Right atrium auricular region (tissue), 2 donors: ENCODE results near the gene ATP10A. TPM values are rescaled to one million over a fixed set of nuclear protein-coding genes. Genes with fewer than 3 reads are reported as not detected.

Source experiments
- DNase-seq: peaks from one replicate; pipeline ENCODE4 v3.0.0-alpha.2; 2019; ENCODE audit warnings: low spot score
- H3K27ac ChIP-seq, 2 donors: fragments of 200-600 bp; sonication (generic); 1 replicate in 1 of 2; 2 replicates in 1 of 2; pipeline ENCODE4 v1.5.1; 2016 to 2019
- H3K27me3 ChIP-seq, 2 donors: fragments of 200-600 bp; sonication (generic); one replicate each; pipeline versions ENCODE4 v1.5.1 to v1.6.0; 2017 to 2019
- H3K36me3 ChIP-seq: fragments of 200-600 bp; sonication (generic); one replicate; pipeline ENCODE4 v1.5.1; 2016
- H3K4me1 ChIP-seq, 2 donors: fragments of 200-600 bp; sonication (generic); one replicate each; pipeline versions ENCODE4 v1.5.1 to v1.6.0; 2017 to 2019
- H3K4me3 ChIP-seq, 2 donors: fragments of 200-600 bp; sonication (generic); 1 replicate in 1 of 2; 2 replicates in 1 of 2; pipeline ENCODE4 v1.5.1; 2017 to 2019; ENCODE audit warnings: mild to moderate bottlenecking in 1 of 2, moderate library complexity in 1 of 2
- H3K9me3 ChIP-seq, 2 donors: fragments of 200-600 bp; sonication (generic); one replicate each; pipeline ENCODE4 v1.5.1; 2019
- CTCF ChIP-seq, 2 donors: fragments of 200-600 bp; sonication (generic); IDR thresholded peaks; one replicate each; pipeline ENCODE4 v1.5.1; 2019; ENCODE audit warnings: antibody characterized with exemption in 2 of 2
- total RNA-seq, 2 donors: library from RNA; depleted of rRNA; stranded (reverse); fragments of >200 nt; gene quantifications; one replicate each; pipeline ENCODE4 v1.1.0, GENCODE V29; 2016

The ATP10A gene
- total RNA-seq, 2 donors from 2014 or later: 3.2 to 6.0 TPM

DNA sequence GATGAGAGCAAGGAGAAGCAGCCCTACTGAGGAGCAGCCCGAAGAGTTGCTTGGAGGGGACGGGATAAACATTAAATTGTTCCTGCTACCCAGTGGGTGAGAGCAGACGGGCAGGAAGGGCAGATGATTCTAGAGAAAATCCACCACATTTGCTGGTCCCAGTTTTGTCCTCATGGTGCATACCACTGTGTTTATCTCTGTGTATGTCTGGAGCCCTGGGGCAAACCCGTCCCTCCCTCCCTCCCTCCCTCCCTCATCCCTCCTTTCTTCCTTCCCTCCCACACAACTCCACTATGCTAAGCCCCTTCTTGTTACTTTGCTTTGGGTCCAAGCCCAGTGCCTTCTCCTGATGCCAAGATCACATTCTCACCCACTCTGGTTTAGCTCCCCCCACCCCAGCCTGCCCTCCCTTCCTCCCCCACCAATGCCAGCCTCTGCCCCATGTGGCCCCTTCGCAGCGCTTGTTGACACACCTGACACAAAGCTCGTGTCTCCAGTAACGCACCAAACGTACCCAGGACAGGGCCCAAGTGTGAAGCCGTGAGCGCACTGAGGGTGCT is 194.8 kb downstream of the ATP10A start:
- no peak overlapping the region for H3K27ac ChIP-seq
- TF ChIP-seq CTCF (IDR thresholded peaks at IDR 0.05): no peak
- peaks cover 0 to 25% of the 10 kb centered on the region in 2 donors for H3K4me1 ChIP-seq
- DNase-seq: no peak
- H3K36me3 ChIP-seq: no peaks in the 10 kb centered on the region
- no peaks in the 10 kb centered on the region for H3K27me3 ChIP-seq
- no peak overlapping the region for H3K4me3 ChIP-seq
- H3K9me3 ChIP-seq: no peaks in the 10 kb centered on the region

DNA sequence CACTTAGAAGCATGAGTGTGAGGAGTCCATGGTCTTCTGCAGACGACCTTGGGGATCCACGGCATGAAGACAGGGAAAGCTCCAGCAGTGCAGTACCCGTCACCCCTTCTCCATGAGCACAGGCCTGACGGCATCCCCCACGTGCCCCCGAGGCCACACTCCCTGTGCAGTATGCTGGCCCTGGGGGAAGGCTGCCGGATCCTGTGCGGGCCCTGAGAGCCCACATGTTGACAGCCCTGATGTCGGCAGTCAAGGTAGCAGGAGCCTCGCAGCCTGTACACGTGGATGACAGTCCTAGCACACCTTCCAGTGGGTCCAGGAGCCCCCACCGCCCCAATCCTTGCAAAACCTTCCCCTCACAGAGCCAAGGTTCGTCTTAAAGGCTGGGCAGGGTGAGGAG is 195.3 kb downstream of the ATP10A start:
- no peaks in the 10 kb centered on the region for H3K9me3 ChIP-seq
- H3K4me3 ChIP-seq: no peak overlapping the region
- DNase-seq: no peak
- no peak for TF ChIP-seq CTCF (IDR thresholded peaks at IDR 0.05)
- H3K4me1 ChIP-seq: peaks cover 0 to 25% of the 10 kb centered on the region in 2 donors
- H3K27me3 ChIP-seq: no peaks in the 10 kb centered on the region
- H3K27ac ChIP-seq: no peak overlapping the region
- H3K36me3 ChIP-seq: no peaks in the 10 kb centered on the region

- Histone ChIP-seq H3K9me3 (no peaks in the 10 kb centered on the region), H3K36me3 (no peaks in the 10 kb centered on the region), H3K4me1 (peaks cover 0 to 16% of the 10 kb centered on the region in 2 donors), H3K4me3 (no peak overlapping the region), H3K27ac (no peak overlapping the region), H3K27me3 (no peaks in the 10 kb centered on the region)
- no peak for TF ChIP-seq CTCF (IDR thresholded peaks at IDR 0.05)
- DNase-seq: no peak
These were observed 197.2 kb downstream of the ATP10A start for GRCh38 chr15:25665913-25666312.

DNA sequence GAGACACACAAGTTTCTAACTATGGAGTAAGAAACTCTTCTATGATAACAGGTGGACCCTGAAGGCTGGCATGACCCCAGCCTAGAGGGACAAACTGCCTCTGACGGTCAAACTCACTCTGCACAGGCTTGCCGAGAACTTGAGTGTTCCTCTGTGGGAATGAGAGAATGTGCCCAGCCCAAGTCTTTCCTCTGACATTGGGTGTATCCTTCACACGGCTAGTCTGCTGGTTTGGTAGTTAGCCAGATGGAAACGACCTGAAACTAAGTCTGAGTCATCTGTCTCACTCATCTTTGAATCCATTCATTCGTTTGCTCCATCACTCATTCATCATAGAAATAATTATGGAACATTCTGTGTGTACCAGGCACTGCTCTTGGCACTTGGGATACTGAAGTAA is 198.4 kb downstream of the ATP10A start:
- Histone ChIP-seq H3K4me1 (peaks cover 0 to 4% of the 10 kb centered on the region in 2 donors), H3K27ac (no peak overlapping the region), H3K9me3 (no peaks in the 10 kb centered on the region), H3K36me3 (no peaks in the 10 kb centered on the region), H3K4me3 (no peak overlapping the region), H3K27me3 (no peaks in the 10 kb centered on the region)
- no peak for TF ChIP-seq CTCF (IDR thresholded peaks at IDR 0.05)
- no peak for DNase-seq

- H3K9me3 ChIP-seq: no peaks in the 10 kb centered on the region
- no peak for DNase-seq
- no peaks in the 10 kb centered on the region for H3K4me1 ChIP-seq
- H3K27me3 ChIP-seq: no peaks in the 10 kb centered on the region
- H3K4me3 ChIP-seq: no peak overlapping the region
- H3K36me3 ChIP-seq: no peaks in the 10 kb centered on the region
- no peak for TF ChIP-seq CTCF (IDR thresholded peaks at IDR 0.05)
- no peak overlapping the region for H3K27ac ChIP-seq
These were observed 199.6 kb downstream of the ATP10A start for GRCh38 chr15:25663515-25663914.

DNA sequence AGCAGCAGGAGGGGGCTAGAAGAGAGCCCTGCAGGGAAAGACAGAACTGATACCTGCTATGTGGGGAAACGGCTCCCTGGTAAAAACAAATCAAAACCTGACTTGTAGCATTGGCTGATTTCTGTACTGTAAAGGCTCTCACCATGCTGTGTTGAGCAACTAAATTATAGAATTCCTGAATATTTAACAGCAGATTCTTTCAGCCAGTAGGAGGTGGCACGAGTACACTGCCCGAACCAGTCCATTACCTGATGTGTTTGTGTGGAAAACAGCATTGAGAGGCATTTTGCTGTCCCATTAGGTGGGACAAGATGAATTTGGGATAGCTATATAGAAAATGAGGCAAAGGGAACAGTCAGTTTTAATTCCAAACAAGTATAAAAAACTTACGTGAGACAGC is 201.2 kb downstream of the ATP10A start:
- no peaks in the 10 kb centered on the region for H3K4me1 ChIP-seq
- TF ChIP-seq CTCF (IDR thresholded peaks at IDR 0.05): no peak
- H3K36me3 ChIP-seq: no peaks in the 10 kb centered on the region
- H3K4me3 ChIP-seq: no peak overlapping the region
- no peak for DNase-seq
- no peak overlapping the region for H3K27ac ChIP-seq
- H3K27me3 ChIP-seq: no peaks in the 10 kb centered on the region
- no peaks in the 10 kb centered on the region for H3K9me3 ChIP-seq
